K562 (cell line): Measurements from ENCODE around the gene UGT1A3. TPM values are rescaled to one million over a fixed set of nuclear protein-coding genes. Genes with fewer than 3 reads are reported as not detected.

Experiments used
- ATAC-seq: fragments of 200-7000 bp; cut with Tn5 transposase; 3 replicates; pipeline ENCODE4 v1.9.1; 2020; ENCODE audit warnings: moderate library complexity
- BruUV-seq: library from RNA; stranded (reverse); fragments of 400-500 nt; replicated peaks from 2 replicates; lab custom pipeline; 2021; lab: Mats Ljungman, UMichigan
- CTCF ChIA-PET: fragments of 300-600 bp; formaldehyde crosslinking; extraction: SDS; loops from one replicate; lab custom pipeline; 2021; ENCODE audit warnings: low intra/inter-chr PET ratio; lab: Yijun Ruan, JAX
- POLR2A ChIA-PET: fragments of 300-600, 350-650 bp; sonication (Branson Sonifier 250); formaldehyde crosslinking; extraction: SDS; loops from one replicate; lab custom pipeline; 2021; ENCODE audit warnings: antibody characterized with exemption, inconsistent platforms; lab: Yijun Ruan, JAX
- DNase-seq, 4 experiments: peaks; one replicate each; pipeline versions ENCODE4 v3.0.0 to v3.0.0-alpha.2; 2011 to 2018; ENCODE audit warnings: low spot score in 3 of 4, mixed read lengths in 3 of 4; ENCODE audit errors: extremely low read depth in 1 of 4
- FAIRE-seq: peaks from 2 replicates; lab custom pipeline; 2011; peaks lifted over from hg19 to GRCh38; lab: Jason Lieb, UNC
- H2AFZ ChIP-seq: 2 replicates; pipeline ENCODE4 v1.6.0; 2011; ENCODE audit warnings: low read depth, low read length, control low read depth, inconsistent platforms
- H3K27ac ChIP-seq: fragments of 200-600 bp; 3 replicates; pipeline ENCODE4 v1.8.0; 2011; ENCODE audit warnings: low read depth, mild to moderate bottlenecking, control low read depth, inconsistent platforms, low read length, moderate library complexity, mixed read lengths; ENCODE audit errors: extremely low read depth
- H3K27me3 ChIP-seq, 2 experiments: fragments of 300-600 bp in 1 of 2; 2 replicates in 1 of 2; 3 replicates in 1 of 2; pipeline versions ENCODE4 v1.6.0 to v1.8.0; 2011; ENCODE audit warnings: inconsistent platforms in 2 of 2, low read length in 2 of 2, mild to moderate bottlenecking in 1 of 2, mixed read lengths in 1 of 2, moderate library complexity in 1 of 2; ENCODE audit not compliant: control insufficient read depth in 2 of 2, insufficient read depth in 2 of 2
- H3K36me3 ChIP-seq: fragments of 300-600 bp; 3 replicates; pipeline ENCODE4 v1.8.0; 2011; ENCODE audit warnings: mild to moderate bottlenecking, low read length, inconsistent platforms; ENCODE audit not compliant: control insufficient read depth, insufficient read depth
- H3K4me1 ChIP-seq, 2 experiments: fragments of 200-600 bp in 1 of 2; replicated peaks in 1 of 2; 2 replicates in 1 of 2; 3 replicates in 1 of 2; pipeline versions ENCODE4 v1.5.1 to v1.8.0; 2011; ENCODE audit warnings: inconsistent platforms in 2 of 2, low read length in 2 of 2, mild to moderate bottlenecking in 1 of 2, mixed read lengths in 1 of 2, moderate library complexity in 1 of 2; ENCODE audit not compliant: control insufficient read depth in 2 of 2, insufficient read depth in 2 of 2
- H3K4me2 ChIP-seq: 2 replicates; pipeline ENCODE4 v1.6.1; 2011; ENCODE audit warnings: low read length, control low read depth, inconsistent platforms, mixed read lengths; ENCODE audit not compliant: insufficient read depth
- H3K4me3 ChIP-seq: fragments of 200-600 bp; sonication (generic), shearing (Covaris generic); 2 replicates; pipeline ENCODE4 v1.5.1; 2016; ENCODE audit warnings: control low read depth, inconsistent platforms
- H3K79me2 ChIP-seq: fragments of 200-600 bp; 3 replicates; pipeline ENCODE4 v1.8.0; 2011; ENCODE audit warnings: low read length, inconsistent platforms; ENCODE audit not compliant: control insufficient read depth, insufficient read depth
- H3K9ac ChIP-seq, 2 experiments: 2 replicates each; pipeline versions ENCODE4 v1.6.0 to v1.6.1; 2011; ENCODE audit warnings: low read depth in 2 of 2, low read length in 2 of 2, control low read depth in 1 of 2, inconsistent platforms in 1 of 2, mild to moderate bottlenecking in 1 of 2, mixed read lengths in 1 of 2; ENCODE audit not compliant: insufficient read depth in 1 of 2
- H3K9me1 ChIP-seq: one replicate; pipeline ENCODE4 v1.6.0; 2011; ENCODE audit warnings: inconsistent platforms, mild to moderate bottlenecking, low read length, moderate library complexity; ENCODE audit not compliant: control insufficient read depth, insufficient read depth
- H3K9me3 ChIP-seq: replicated peaks from 2 replicates; pipeline ENCODE4 v1.5.1; 2011; ENCODE audit warnings: low read depth, low read length, inconsistent platforms; ENCODE audit not compliant: control insufficient read depth, insufficient read depth
- H4K20me1 ChIP-seq: replicated peaks from 2 replicates; pipeline ENCODE4 v1.6.1; 2011; ENCODE audit warnings: low read length, inconsistent platforms, mixed read lengths; ENCODE audit not compliant: control insufficient read depth, insufficient read depth
- ARID1B ChIP-seq: fragments of 450-650 bp; IDR thresholded peaks from 2 replicates; pipeline ENCODE4 v1.6.1; 2016; ENCODE audit warnings: antibody characterized with exemption, mild to moderate bottlenecking, inconsistent platforms
- CHD7 ChIP-seq: fragments of 200-600 bp; sonication (generic); IDR thresholded peaks from one replicate; pipeline ENCODE4 v1.6.1; 2012; ENCODE audit warnings: mild to moderate bottlenecking, low read depth, low read length, inconsistent platforms
- HOMEZ ChIP-seq: fragments of 250-450 bp; sonication (Bioruptor Pico); IDR thresholded peaks from 2 replicates; pipeline ENCODE4 v1.4.0; 2020; ENCODE audit warnings: mild to moderate bottlenecking, moderate library complexity
- NFE2L1 ChIP-seq: fragments of 450-650 bp; IDR thresholded peaks from 2 replicates; pipeline ENCODE4 v1.6.1; 2016; ENCODE audit warnings: missing genetic modification characterization, low read depth, mild to moderate bottlenecking, missing compliant biosample characterization, moderate library complexity, borderline replicate concordance
- PATZ1 ChIP-seq: fragments of 250-450 bp; sonication (Bioruptor Pico); IDR thresholded peaks from 2 replicates; pipeline ENCODE4 v1.5.0; 2020; ENCODE audit warnings: mild to moderate bottlenecking, borderline replicate concordance
- SRSF7 ChIP-seq: fragments of 200-400 bp; formaldehyde crosslinking; optimal IDR thresholded peaks from 2 replicates; pipeline ENCODE3; 2017; ENCODE audit warnings: mild to moderate bottlenecking, low read depth, low read length
- ZNF766 ChIP-seq: fragments of 200-800 bp; sonication (Bioruptor generic); conservative IDR thresholded peaks from 2 replicates; pipeline ENCODE4 v1.6.1; 2016; ENCODE audit warnings: missing genetic modification characterization, missing compliant biosample characterization
- WGBS: fragments of 100-300 bp; shearing (Covaris generic); methylation state at CpG from one replicate; pipeline ENCODE4 v1.1.6; 2016; ENCODE audit warnings: low coverage, mixed read lengths; ENCODE audit not compliant: insufficient coverage; ENCODE audit errors: missing lambda C conversion rate; 5-methylcytosine and 5-hydroxymethylcytosine counted together
- in situ Hi-C: fragments of 300-500 bp; cut with MboI; formaldehyde crosslinking; loops from 4 replicates; pipeline ENCODE4 v1.15.0; 2018; ENCODE audit warnings: inconsistent platforms, mixed read lengths
- intact Hi-C: fragments of 100-400 bp; cut with micrococcal nuclease; formaldehyde crosslinking; loops from 2 replicates; pipeline ENCODE4 v1.14.2; 2022
- polyA plus RNA-seq, 8 experiments: library from polyadenylated mRNA; depleted of rRNA in 4 of 8; stranded (reverse) in 5 of 8; unstranded in 3 of 8; fragments of >200 nt; fragmentation: Nextera tagmentation in 2 of 8; fragmentation: Illumina TruSeq in 1 of 8; extraction: Ambion mirVana in 2 of 8; extraction: Trizol in 1 of 8; gene quantifications; 2 replicates each; pipeline versions ENCODE4 v1.2.1 to v1.2.3, GENCODE V29; 2011 to 2014; ENCODE audit warnings: inconsistent platforms in 1 of 8, missing spikeins in 1 of 8
- total RNA-seq, 7 experiments: library from RNA; depleted of rRNA in 6 of 7; stranded (reverse); fragments of >200 nt in 6 of 7; fragmentation: Illumina TruSeq in 2 of 7; extraction: Trizol in 2 of 7; gene quantifications; 2 replicates each; pipeline versions ENCODE4 v1.2.1 to v1.2.3, GENCODE V29; 2011 to 2021; ENCODE audit warnings: low replicate concordance in 1 of 7

UGT1A3 gene
- total and polyA plus RNA-seq, 9 of the 15 experiments (the other 6 are each of a cell fraction or from before 2014, with no cell fraction given) = not detected

GRCh38 chr2:233811732-233812131 lies 82.9 kb downstream of the UGT1A3 start:
- H3K4me3 ChIP-seq = no peak overlapping the region
- TF ChIP-seq ARID1B (no peak), SRSF7 (no peak), NFE2L1 (tag) (no peak), ZNF766 (no peak), HOMEZ (CRISPR knock-in tag) (no peak), PATZ1 (CRISPR knock-in tag) (no peak), CHD7 (no peak)
- in situ Hi-C loops = no loop called here
- WGBS = 0% methylated on average over 6 of the region's 8 CpGs
- H3K79me2 ChIP-seq = no peaks in the 10 kb centered on the region
- ATAC-seq (no peak), DNase-seq (no peak), FAIRE-seq (no peak)
- H3K9ac ChIP-seq = no peak overlapping the region
- no peaks in the 10 kb centered on the region for H3K36me3 ChIP-seq
- no peak overlapping the region for H2AFZ ChIP-seq
- H3K4me1 ChIP-seq = no peaks in the 10 kb centered on the region; a peak in 1 of 5 replicates
- no peaks in the 10 kb centered on the region for H3K9me3 ChIP-seq
- no peak overlapping the region for H3K27ac ChIP-seq
- BruUV-seq = no TSS peak
- H3K27me3 ChIP-seq = peaks cover 2 to 30% of the 10 kb centered on the region in 2 experiments; a peak in 3 of 5 replicates
- intact Hi-C loops = no loop called here
- no peak overlapping the region for H3K4me2 ChIP-seq
- ChIA-PET CTCF (no interaction called here), POLR2A (no interaction called here)
- H4K20me1 ChIP-seq = no peaks in the 10 kb centered on the region
- no peaks in the 10 kb centered on the region for H3K9me1 ChIP-seq
